Measurements from ENCODE around the gene IL6R. TPM values are rescaled to one million over a fixed set of nuclear protein-coding genes. Genes with fewer than 3 reads are reported as not detected.

IL6R gene
- total RNA-seq, 1 donor from 2014 or later = 10.4 TPM

- H3K4me1 Mint-ChIP-seq (ENCODE audit: unreplicated experiment) = no peaks in the 10 kb centered on the region
- no peaks in the 10 kb centered on the region for H3K9me3 Mint-ChIP-seq (ENCODE audit: unreplicated experiment)
These were observed 83.8 kb downstream of the IL6R start for GRCh38 chr1:154488922-154489321.

GRCh38 chr1:154489695-154490274, 84.6 kb downstream of the IL6R start:
- Mint-ChIP-seq H3K36me3 (ENCODE audit: unreplicated experiment) (peaks cover 2% of the 10 kb centered on the region), H3K27me3 (ENCODE audit: unreplicated experiment) (peaks cover 57% of the 10 kb centered on the region), H3K27ac (ENCODE audit: unreplicated experiment) (no peak overlapping the region), H3K4me3 (ENCODE audit: unreplicated experiment) (no peak overlapping the region), H3K9me3 (ENCODE audit: unreplicated experiment) (no peaks in the 10 kb centered on the region), H3K4me1 (ENCODE audit: unreplicated experiment) (no peaks in the 10 kb centered on the region)
- TF ChIP-seq CTCF (IDR thresholded peaks at IDR 0.05) = no peak
- DNase-seq (ENCODE audit: extremely low spot score, unreplicated experiment) = no peak

More at GRCh38 chr1:154488922-154489321, 83.8 kb downstream of the IL6R start:
- Mint-ChIP-seq H3K27me3 (ENCODE audit: unreplicated experiment) (peaks cover 56% of the 10 kb centered on the region), H3K27ac (ENCODE audit: unreplicated experiment) (no peak overlapping the region), H3K4me3 (ENCODE audit: unreplicated experiment) (no peak overlapping the region), H3K36me3 (ENCODE audit: unreplicated experiment) (peaks cover 2% of the 10 kb centered on the region)
- DNase-seq (ENCODE audit: extremely low spot score, unreplicated experiment) = no peak
- no peak for TF ChIP-seq CTCF (IDR thresholded peaks at IDR 0.05)

GRCh38 chr1:154490317-154490716, 85.2 kb downstream of the IL6R start:
- Mint-ChIP-seq H3K9me3 (ENCODE audit: unreplicated experiment) (no peaks in the 10 kb centered on the region), H3K4me3 (ENCODE audit: unreplicated experiment) (no peak overlapping the region), H3K27me3 (ENCODE audit: unreplicated experiment) (peaks cover 53% of the 10 kb centered on the region), H3K4me1 (ENCODE audit: unreplicated experiment) (no peaks in the 10 kb centered on the region), H3K36me3 (ENCODE audit: unreplicated experiment) (peaks cover 2% of the 10 kb centered on the region), H3K27ac (ENCODE audit: unreplicated experiment) (no peak overlapping the region)
- DNase-seq (ENCODE audit: extremely low spot score, unreplicated experiment) = no peak
- TF ChIP-seq CTCF (IDR thresholded peaks at IDR 0.05) = no peak

GRCh38 chr1:154492115-154492514, 87.0 kb downstream of the IL6R start:
- Mint-ChIP-seq H3K36me3 (ENCODE audit: unreplicated experiment) (peaks cover 2% of the 10 kb centered on the region), H3K4me3 (ENCODE audit: unreplicated experiment) (no peak overlapping the region), H3K27me3 (ENCODE audit: unreplicated experiment) (peaks cover 64% of the 10 kb centered on the region), H3K27ac (ENCODE audit: unreplicated experiment) (no peak overlapping the region), H3K4me1 (ENCODE audit: unreplicated experiment) (no peaks in the 10 kb centered on the region), H3K9me3 (ENCODE audit: unreplicated experiment) (no peaks in the 10 kb centered on the region)
- DNase-seq (ENCODE audit: extremely low spot score, unreplicated experiment) = no peak
- no peak for TF ChIP-seq CTCF (IDR thresholded peaks at IDR 0.05)

- no peaks in the 10 kb centered on the region for H3K4me1 Mint-ChIP-seq (ENCODE audit: unreplicated experiment)
- H3K4me3 Mint-ChIP-seq (ENCODE audit: unreplicated experiment) = no peak overlapping the region
- H3K36me3 Mint-ChIP-seq (ENCODE audit: unreplicated experiment) = peaks cover 2% of the 10 kb centered on the region
- no peak overlapping the region for H3K27ac Mint-ChIP-seq (ENCODE audit: unreplicated experiment)
- H3K27me3 Mint-ChIP-seq (ENCODE audit: unreplicated experiment) = peaks cover 63% of the 10 kb centered on the region
- TF ChIP-seq CTCF (IDR thresholded peaks at IDR 0.05) = no peak
- DNase-seq (ENCODE audit: extremely low spot score, unreplicated experiment) = no peak
- no peaks in the 10 kb centered on the region for H3K9me3 Mint-ChIP-seq (ENCODE audit: unreplicated experiment)
These were observed 88.1 kb downstream of the IL6R start for GRCh38 chr1:154493276-154493675.
